Activated T-helper 9 cell treated with anti-CD3 and anti-CD28 coated beads, Interleukin-2, amount 50 U/mL, for 16 hours (primary cell): ENCODE data around the gene PHACTR1.

ENCODE experiments used
- DNase-seq: peaks from one replicate; pipeline ENCODE4 v3.0.0-alpha.2; 2020; ENCODE audit warnings: low read depth

The PHACTR1 gene

GRCh38 chr6:12849809-12850198 is 133.2 kb downstream of the PHACTR1 start:
- no peak for DNase-seq

GRCh38 chr6:12851123-12851695 is 134.6 kb downstream of the PHACTR1 start:
- no peak for DNase-seq

- DNase-seq = no peak
These were observed 145.0 kb downstream of the PHACTR1 start for GRCh38 chr6:12861603-12862002.

- DNase-seq = no peak
These were observed 148.6 kb downstream of the PHACTR1 start for GRCh38 chr6:12865117-12865516.

GRCh38 chr6:12865671-12866181 is 149.2 kb downstream of the PHACTR1 start:
- DNase-seq = no peak

GRCh38 chr6:12866422-12867029 is 150.0 kb downstream of the PHACTR1 start:
- DNase-seq = no peak

GRCh38 chr6:12869816-12870432 is 153.4 kb downstream of the PHACTR1 start:
- no peak for DNase-seq

GRCh38 chr6:12873691-12874090 is 157.1 kb downstream of the PHACTR1 start:
- DNase-seq = no peak

- no peak for DNase-seq
These were observed 158.5 kb downstream of the PHACTR1 start for GRCh38 chr6:12875051-12875450.

GRCh38 chr6:12878741-12879140 is 162.2 kb downstream of the PHACTR1 start:
- DNase-seq = no peak

- no peak for DNase-seq
These were observed 166.3 kb downstream of the PHACTR1 start for GRCh38 chr6:12882761-12883290.

GRCh38 chr6:12884983-12885382 is 168.4 kb downstream of the PHACTR1 start:
- no peak for DNase-seq

GRCh38 chr6:12886961-12887775 is 170.6 kb downstream of the PHACTR1 start:
- no peak for DNase-seq

GRCh38 chr6:12890171-12890790 is 173.7 kb downstream of the PHACTR1 start:
- no peak for DNase-seq

GRCh38 chr6:12891595-12891994 is 175.0 kb downstream of the PHACTR1 start:
- no peak for DNase-seq

- no peak for DNase-seq
These were observed 175.6 kb downstream of the PHACTR1 start for GRCh38 chr6:12892151-12892550.

- DNase-seq = no peak
These were observed 176.5 kb downstream of the PHACTR1 start for GRCh38 chr6:12893036-12893435.

GRCh38 chr6:12895721-12896120 is 179.2 kb downstream of the PHACTR1 start:
- no peak for DNase-seq

GRCh38 chr6:12896208-12896733 is 179.7 kb downstream of the PHACTR1 start:
- DNase-seq = no peak

- no peak for DNase-seq
These were observed 182.0 kb downstream of the PHACTR1 start for GRCh38 chr6:12898603-12899002.

- no peak for DNase-seq
These were observed 182.7 kb downstream of the PHACTR1 start for GRCh38 chr6:12899046-12899833.
